HL-60 (cell line): Measurements from ENCODE around the gene ARHGEF16.

Experiments used
- DNase-seq, 2 experiments: peaks; one replicate each; pipeline ENCODE4 v3.0.0-alpha.2; 2010 to 2020; ENCODE audit warnings: low read depth in 1 of 2, low spot score in 1 of 2
- H3K27ac ChIP-seq: fragments of 250-450 bp; sonication (Bioruptor Pico); replicated peaks from 2 replicates; pipeline ENCODE4 v1.5.1; 2020; ENCODE audit warnings: mild to moderate bottlenecking, moderate library complexity
- H3K27me3 ChIP-seq: fragments of 250-450 bp; sonication (Bioruptor Pico); 2 replicates; pipeline ENCODE4 v1.5.1; 2021; ENCODE audit warnings: mild to moderate bottlenecking, moderate library complexity; ENCODE audit not compliant: insufficient read depth, poor library complexity, severe bottlenecking
- H3K4me3 ChIP-seq: replicated peaks from 2 replicates; pipeline ENCODE4 v1.5.1; 2011; ENCODE audit warnings: mild to moderate bottlenecking, control low read depth, low read length; ENCODE audit not compliant: insufficient read depth
- GABPA ChIP-seq: IDR thresholded peaks from 2 replicates; pipeline ENCODE4 v1.6.1; 2012; ENCODE audit warnings: low read depth
- POLR2AphosphoS5 ChIP-seq: IDR thresholded peaks from 2 replicates; pipeline ENCODE4 v1.6.1; 2012; ENCODE audit warnings: low read depth
- SPI1 ChIP-seq: IDR thresholded peaks from 2 replicates; pipeline ENCODE4 v1.6.1; 2012; ENCODE audit warnings: low read depth, mild to moderate bottlenecking, borderline replicate concordance
- TF ChIP-seq, protein P1 (sequence below): IDR thresholded peaks from one replicate; pipeline ENCODE4 v1.5.1; 2011; ENCODE audit warnings: low read length, control low read depth, inconsistent platforms; ENCODE audit not compliant: insufficient read depth
- TF ChIP-seq, protein P2 (sequence below): IDR thresholded peaks from 2 replicates; pipeline ENCODE4 v1.6.1; 2012; ENCODE audit warnings: low read depth; ENCODE audit not compliant: insufficient replicate concordance

The ARHGEF16 gene

DNA sequence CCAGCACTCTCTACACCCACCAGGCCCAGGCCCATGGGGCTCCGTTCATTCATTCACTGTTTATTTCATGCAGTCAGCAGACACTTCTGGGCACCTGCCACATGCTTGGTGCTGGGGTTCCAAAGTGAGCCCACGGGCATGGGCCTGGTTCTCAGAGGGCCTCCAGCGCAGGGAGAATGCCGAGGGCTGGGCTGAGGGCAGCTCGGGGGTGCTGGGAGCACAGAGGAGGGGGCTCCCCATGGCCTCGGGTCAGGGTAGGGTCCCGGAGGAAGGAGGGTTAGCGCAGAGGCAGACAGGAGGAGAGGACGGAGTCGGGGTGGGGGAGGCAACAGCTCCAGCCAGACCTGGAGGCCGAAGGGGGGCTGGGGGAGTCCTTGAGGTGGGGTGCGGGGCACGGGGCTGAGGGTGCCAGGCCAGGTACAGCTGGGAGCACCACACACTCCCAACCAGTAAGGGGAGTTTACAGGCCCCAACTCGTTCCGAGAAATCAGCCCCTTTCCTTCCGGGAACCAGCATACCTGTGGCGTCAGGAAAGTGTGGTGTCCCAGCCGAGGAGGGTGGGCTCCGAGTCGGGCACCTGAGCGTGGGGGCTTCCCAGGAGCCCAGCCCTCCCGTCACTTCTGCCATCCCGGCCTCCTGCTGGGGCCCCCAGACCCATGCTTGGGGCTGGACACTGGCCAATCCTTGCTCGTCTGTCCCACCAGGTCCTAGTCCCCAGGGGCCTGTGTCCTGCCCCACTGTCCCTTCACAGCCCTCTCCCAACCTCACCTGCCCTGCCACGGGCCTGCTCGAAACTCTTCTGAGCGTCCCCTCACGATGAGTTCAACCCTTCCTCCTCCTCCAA, 10.8 kb downstream of the ARHGEF16 start:
- TF ChIP-seq, protein P1, sequence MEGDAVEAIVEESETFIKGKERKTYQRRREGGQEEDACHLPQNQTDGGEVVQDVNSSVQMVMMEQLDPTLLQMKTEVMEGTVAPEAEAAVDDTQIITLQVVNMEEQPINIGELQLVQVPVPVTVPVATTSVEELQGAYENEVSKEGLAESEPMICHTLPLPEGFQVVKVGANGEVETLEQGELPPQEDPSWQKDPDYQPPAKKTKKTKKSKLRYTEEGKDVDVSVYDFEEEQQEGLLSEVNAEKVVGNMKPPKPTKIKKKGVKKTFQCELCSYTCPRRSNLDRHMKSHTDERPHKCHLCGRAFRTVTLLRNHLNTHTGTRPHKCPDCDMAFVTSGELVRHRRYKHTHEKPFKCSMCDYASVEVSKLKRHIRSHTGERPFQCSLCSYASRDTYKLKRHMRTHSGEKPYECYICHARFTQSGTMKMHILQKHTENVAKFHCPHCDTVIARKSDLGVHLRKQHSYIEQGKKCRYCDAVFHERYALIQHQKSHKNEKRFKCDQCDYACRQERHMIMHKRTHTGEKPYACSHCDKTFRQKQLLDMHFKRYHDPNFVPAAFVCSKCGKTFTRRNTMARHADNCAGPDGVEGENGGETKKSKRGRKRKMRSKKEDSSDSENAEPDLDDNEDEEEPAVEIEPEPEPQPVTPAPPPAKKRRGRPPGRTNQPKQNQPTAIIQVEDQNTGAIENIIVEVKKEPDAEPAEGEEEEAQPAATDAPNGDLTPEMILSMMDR: no peak
- TF ChIP-seq GABPA: no peak
- no peak for DNase-seq
- Histone ChIP-seq H3K27ac (no peak overlapping the region), H3K27me3 (no peaks in the 10 kb centered on the region), H3K4me3 (no peak overlapping the region)

DNA sequence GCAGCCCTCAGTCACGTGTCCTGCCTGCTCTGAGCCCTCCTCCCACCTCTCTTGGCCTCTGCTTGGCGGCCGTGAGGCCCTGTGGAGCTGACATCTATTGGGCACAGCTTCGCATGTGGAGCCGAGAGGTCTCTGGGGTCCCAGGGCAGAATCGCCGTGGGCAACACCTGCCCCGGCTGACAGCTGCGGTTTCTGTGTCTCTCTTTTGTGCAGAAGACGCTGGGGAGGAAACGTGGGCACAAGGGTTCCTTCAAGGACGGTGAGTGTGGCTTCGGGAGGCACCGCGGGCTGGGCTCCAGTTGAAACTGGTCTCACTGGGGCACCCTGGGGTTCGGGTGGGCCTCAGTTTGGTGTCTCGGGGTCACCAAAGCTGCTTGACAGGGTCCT, 11.5 kb downstream of the ARHGEF16 start:
- no peak overlapping the region for H3K27ac ChIP-seq

DNA sequence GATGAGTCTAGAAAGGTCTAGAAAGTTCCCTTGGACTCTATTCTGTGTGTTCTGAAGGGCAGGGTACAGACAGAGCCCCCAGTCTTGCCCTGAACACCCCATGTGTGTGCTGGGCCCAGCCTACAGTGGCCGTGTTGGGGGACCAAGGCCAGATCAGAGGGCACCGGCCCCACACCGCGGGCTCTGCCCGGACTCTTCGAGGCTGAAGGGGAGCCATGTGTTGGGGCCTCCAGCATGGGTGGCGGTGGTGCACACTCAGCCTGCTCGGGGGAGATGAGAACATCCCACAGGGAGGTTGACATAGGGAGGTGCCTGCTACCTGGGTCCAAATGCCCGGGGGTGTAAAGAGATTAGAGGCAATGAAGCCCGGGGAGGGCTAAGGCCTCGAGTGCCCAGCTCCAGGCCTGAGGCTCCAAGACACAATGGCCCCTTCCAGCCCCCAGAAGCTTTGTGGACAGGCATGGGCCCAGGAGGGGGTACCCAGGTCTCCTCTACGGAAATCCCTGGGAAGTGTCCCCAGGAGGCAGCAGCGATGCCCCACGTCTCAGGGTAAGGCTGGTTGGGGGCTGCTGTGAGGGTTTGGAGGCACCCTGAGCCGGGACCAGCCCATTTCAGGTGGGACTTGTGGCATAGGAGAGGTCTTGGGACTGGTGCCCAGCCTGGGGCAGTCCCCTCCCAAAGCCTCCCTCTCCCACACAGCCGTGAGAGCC, 12.1 kb downstream of the ARHGEF16 start:
- DNase-seq: no peak
- no peaks in the 10 kb centered on the region for H3K27me3 ChIP-seq
- H3K4me3 ChIP-seq: no peak overlapping the region

More for the DNA sequence above, 11.5 kb downstream of the ARHGEF16 start:
- no peak for DNase-seq
- TF ChIP-seq GABPA: no peak
- TF ChIP-seq, protein P1: no peak
- TF ChIP-seq, protein P2, sequence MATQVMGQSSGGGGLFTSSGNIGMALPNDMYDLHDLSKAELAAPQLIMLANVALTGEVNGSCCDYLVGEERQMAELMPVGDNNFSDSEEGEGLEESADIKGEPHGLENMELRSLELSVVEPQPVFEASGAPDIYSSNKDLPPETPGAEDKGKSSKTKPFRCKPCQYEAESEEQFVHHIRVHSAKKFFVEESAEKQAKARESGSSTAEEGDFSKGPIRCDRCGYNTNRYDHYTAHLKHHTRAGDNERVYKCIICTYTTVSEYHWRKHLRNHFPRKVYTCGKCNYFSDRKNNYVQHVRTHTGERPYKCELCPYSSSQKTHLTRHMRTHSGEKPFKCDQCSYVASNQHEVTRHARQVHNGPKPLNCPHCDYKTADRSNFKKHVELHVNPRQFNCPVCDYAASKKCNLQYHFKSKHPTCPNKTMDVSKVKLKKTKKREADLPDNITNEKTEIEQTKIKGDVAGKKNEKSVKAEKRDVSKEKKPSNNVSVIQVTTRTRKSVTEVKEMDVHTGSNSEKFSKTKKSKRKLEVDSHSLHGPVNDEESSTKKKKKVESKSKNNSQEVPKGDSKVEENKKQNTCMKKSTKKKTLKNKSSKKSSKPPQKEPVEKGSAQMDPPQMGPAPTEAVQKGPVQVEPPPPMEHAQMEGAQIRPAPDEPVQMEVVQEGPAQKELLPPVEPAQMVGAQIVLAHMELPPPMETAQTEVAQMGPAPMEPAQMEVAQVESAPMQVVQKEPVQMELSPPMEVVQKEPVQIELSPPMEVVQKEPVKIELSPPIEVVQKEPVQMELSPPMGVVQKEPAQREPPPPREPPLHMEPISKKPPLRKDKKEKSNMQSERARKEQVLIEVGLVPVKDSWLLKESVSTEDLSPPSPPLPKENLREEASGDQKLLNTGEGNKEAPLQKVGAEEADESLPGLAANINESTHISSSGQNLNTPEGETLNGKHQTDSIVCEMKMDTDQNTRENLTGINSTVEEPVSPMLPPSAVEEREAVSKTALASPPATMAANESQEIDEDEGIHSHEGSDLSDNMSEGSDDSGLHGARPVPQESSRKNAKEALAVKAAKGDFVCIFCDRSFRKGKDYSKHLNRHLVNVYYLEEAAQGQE: no peak
- no peaks in the 10 kb centered on the region for H3K27me3 ChIP-seq
- H3K4me3 ChIP-seq: no peak overlapping the region

More for the DNA sequence above, 12.1 kb downstream of the ARHGEF16 start:
- no peak overlapping the region for H3K27ac ChIP-seq
- TF ChIP-seq, protein P2: no peak
- TF ChIP-seq GABPA (no peak), SPI1 (no peak), POLR2AphosphoS5 (no peak)
- TF ChIP-seq, protein P1: no peak
